Endothelial cell of umbilical vein (primary cell): ENCODE results near the gene ABHD5. TPM values are rescaled to one million over a fixed set of nuclear protein-coding genes. Genes with fewer than 3 reads are reported as not detected.

ENCODE experiments used
- BruUV-seq: library from RNA; stranded (reverse); fragments of 400-500 nt; replicated peaks from 2 replicates; lab custom pipeline; 2021; lab: Mats Ljungman, UMichigan
- CTCF ChIA-PET: fragments of 300-600, 350-600 bp; sonication (Branson Sonifier 250); formaldehyde crosslinking; loops from one replicate; lab custom pipeline; 2021; ENCODE audit warnings: antibody characterized with exemption, inconsistent platforms; lab: Charles Lee
- POLR2A ChIA-PET: fragments of 300-600, 350-600 bp; sonication (Branson Sonifier 250); formaldehyde crosslinking; loops from one replicate; lab custom pipeline; 2021; ENCODE audit warnings: antibody characterized with exemption, inconsistent platforms; lab: Charles Lee
- DNase-seq: peaks from one replicate; pipeline ENCODE4 v3.0.0-alpha.2; 2011; ENCODE audit warnings: low read depth, low spot score
- FAIRE-seq: peaks from 2 replicates; lab custom pipeline; 2011; peaks lifted over from hg19 to GRCh38; lab: Jason Lieb, UNC
- H2AFZ ChIP-seq: 2 replicates; pipeline ENCODE4 v1.6.0; 2012; ENCODE audit warnings: low read depth, low read length, control low read depth, inconsistent platforms
- H3K27ac ChIP-seq: 2 replicates; pipeline ENCODE4 v1.5.1; 2011; ENCODE audit warnings: low read depth, mild to moderate bottlenecking, control low read depth, low read length, moderate library complexity; ENCODE audit not compliant: insufficient read depth
- H3K27me3 ChIP-seq, 2 experiments: 2 replicates each; pipeline versions ENCODE4 v1.6.0 to v1.6.1; 2011; ENCODE audit warnings: low read length in 2 of 2, mixed read lengths in 1 of 2; ENCODE audit not compliant: control insufficient read depth in 2 of 2, insufficient read depth in 2 of 2
- H3K36me3 ChIP-seq, 2 experiments: 2 replicates in 1 of 2; 3 replicates in 1 of 2; pipeline ENCODE4 v1.5.1; 2011; ENCODE audit warnings: low read length in 2 of 2, mild to moderate bottlenecking in 1 of 2, moderate library complexity in 1 of 2; ENCODE audit not compliant: control insufficient read depth in 2 of 2, insufficient read depth in 2 of 2; ENCODE audit errors: extremely low read depth in 1 of 2
- H3K4me1 ChIP-seq: 3 replicates; pipeline ENCODE4 v1.5.1; 2011; ENCODE audit warnings: mild to moderate bottlenecking, low read length; ENCODE audit not compliant: control insufficient read depth, insufficient read depth; ENCODE audit errors: extremely low read depth
- H3K4me2 ChIP-seq: 2 replicates; pipeline ENCODE4 v1.6.1; 2011; ENCODE audit warnings: low read length, control low read depth, mixed read lengths; ENCODE audit not compliant: insufficient read depth
- H3K4me3 ChIP-seq, 3 experiments: fragments of 200-600 bp in 1 of 3; sonication (generic), shearing (Covaris generic) in 1 of 3; replicated peaks in 1 of 3; 2 replicates each; pipeline ENCODE4 v1.5.1; 2011 to 2016; ENCODE audit warnings: control low read depth in 3 of 3, low read length in 3 of 3, mild to moderate bottlenecking in 2 of 3, inconsistent platforms in 1 of 3, low read depth in 1 of 3, moderate library complexity in 1 of 3; ENCODE audit not compliant: insufficient read depth in 1 of 3
- H3K79me2 ChIP-seq: 2 replicates; pipeline ENCODE4 v1.6.0; 2012; ENCODE audit warnings: low read length, inconsistent platforms; ENCODE audit not compliant: control insufficient read depth, insufficient read depth
- H3K9ac ChIP-seq: replicated peaks from 2 replicates; pipeline ENCODE3; 2011; ENCODE audit warnings: low read length, control low read depth; ENCODE audit not compliant: insufficient read depth; ENCODE audit errors: extremely low read depth
- H3K9me1 ChIP-seq: replicated peaks from 3 replicates; pipeline ENCODE4 v1.6.0; 2011; ENCODE audit warnings: mild to moderate bottlenecking, low read length; ENCODE audit not compliant: control insufficient read depth, insufficient read depth; ENCODE audit errors: extremely low read depth
- H3K9me3 ChIP-seq: replicated peaks from 2 replicates; pipeline ENCODE4 v1.5.1; 2012; ENCODE audit warnings: low read length, inconsistent platforms; ENCODE audit not compliant: control insufficient read depth, insufficient read depth
- H4K20me1 ChIP-seq: replicated peaks from 2 replicates; pipeline ENCODE3; 2011; ENCODE audit warnings: mild to moderate bottlenecking, low read length; ENCODE audit not compliant: control insufficient read depth, insufficient read depth; ENCODE audit errors: extremely low read depth
- FOS ChIP-seq: IDR thresholded peaks from 2 replicates; pipeline ENCODE4 v1.6.1; 2011; ENCODE audit warnings: mild to moderate bottlenecking, low read length, moderate library complexity, borderline replicate concordance; ENCODE audit not compliant: insufficient read depth
- GATA2 ChIP-seq: IDR thresholded peaks from 2 replicates; pipeline ENCODE4 v1.7.0; 2011; ENCODE audit warnings: low read depth, mild to moderate bottlenecking, moderate library complexity, mixed read lengths, low read length; ENCODE audit not compliant: insufficient read length, insufficient read depth
- JUN ChIP-seq: IDR thresholded peaks from 2 replicates; pipeline ENCODE4 v1.6.1; 2011; ENCODE audit warnings: borderline replicate concordance, low read depth; ENCODE audit not compliant: insufficient read length, insufficient read depth
- MYC ChIP-seq: IDR thresholded peaks from one replicate; pipeline ENCODE4 v1.6.1; 2011; ENCODE audit warnings: mild to moderate bottlenecking, low read depth, low read length
- dilution Hi-C: fragments of 300-500 bp; cut with MboI; formaldehyde crosslinking; loops from one replicate; pipeline ENCODE4 v1.15.0; 2019; ENCODE audit warnings: low sequenced_read_pairs; ENCODE audit not compliant: extremely low pct_ligation_motif_present
- intact Hi-C: fragments of 100-400 bp; cut with micrococcal nuclease; formaldehyde crosslinking; loops from one replicate; pipeline ENCODE4 v1.10.0; 2022
- polyA plus RNA-seq, 4 experiments: library from polyadenylated mRNA; depleted of rRNA in 3 of 4; stranded (reverse) in 3 of 4; unstranded in 1 of 4; fragments of >200 nt; gene quantifications; 2 replicates each; pipeline versions ENCODE4 v1.2.1 to v1.2.3, GENCODE V29; 2011 to 2012; ENCODE audit warnings: missing spikeins in 1 of 4
- total RNA-seq: library from RNA; stranded (reverse); gene quantifications from 2 replicates; pipeline ENCODE4 v1.2.3, GENCODE V29; 2021
- TF ChIP-seq, protein P1 (sequence below): IDR thresholded peaks from 2 replicates; pipeline ENCODE4 v1.6.1; 2011; ENCODE audit not compliant: insufficient read depth, insufficient read length
- TF ChIP-seq, protein P2 (sequence below), 2 donors: IDR thresholded peaks; 1 replicate in 1 of 2; 2 replicates in 1 of 2; pipeline ENCODE4 v1.5.1; 2011; ENCODE audit warnings: low read length in 2 of 2, mild to moderate bottlenecking in 2 of 2, moderate library complexity in 2 of 2, control low read depth in 1 of 2, inconsistent platforms in 1 of 2, low read depth in 1 of 2; ENCODE audit not compliant: insufficient read depth in 1 of 2; ENCODE audit errors: extremely low read depth in 1 of 2

Gene ABHD5
- total and polyA plus RNA-seq, 2 donors (not counting 3 experiments of a cell fraction or from before 2014, with no cell fraction given), result 10.0 to 21.2 TPM

DNA sequence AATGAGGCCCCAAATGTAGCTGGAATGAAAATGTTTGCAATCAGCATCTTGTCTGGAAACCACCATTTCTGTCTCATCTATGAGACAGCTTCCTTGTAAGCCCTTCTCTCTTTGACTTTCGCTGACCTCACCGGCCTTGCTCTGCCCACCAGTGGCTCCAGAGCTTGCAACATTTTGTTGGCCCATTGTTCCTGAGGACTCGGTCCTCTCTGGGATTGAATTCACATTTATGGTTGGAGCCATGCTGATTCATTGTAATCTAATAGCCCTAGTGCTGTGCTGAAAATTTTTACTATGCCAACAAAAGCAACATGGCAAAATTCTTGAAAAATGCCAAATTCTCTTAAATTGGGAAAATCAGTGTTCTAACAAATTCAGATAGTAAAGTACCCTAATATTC is 37.2 kb downstream of the ABHD5 start:
- POLR2A ChIA-PET, result no interaction called here
- H3K36me3 ChIP-seq, result no peaks in the 10 kb centered on the region

More for the DNA sequence above, 37.2 kb downstream of the ABHD5 start:
- H3K4me1 ChIP-seq, result no peaks in the 10 kb centered on the region
- H3K27me3 ChIP-seq, result no peaks in the 10 kb centered on the region
- no peak overlapping the region for H3K4me2 ChIP-seq
- no peak overlapping the region for H2AFZ ChIP-seq
- H3K27ac ChIP-seq, result no peak overlapping the region
- no peak for DNase-seq
- H3K4me3 ChIP-seq, result no peak overlapping the region
- TF ChIP-seq MYC (no peak), GATA2 (no peak), JUN (no peak), FOS (no peak)
- TF ChIP-seq, protein P1, sequence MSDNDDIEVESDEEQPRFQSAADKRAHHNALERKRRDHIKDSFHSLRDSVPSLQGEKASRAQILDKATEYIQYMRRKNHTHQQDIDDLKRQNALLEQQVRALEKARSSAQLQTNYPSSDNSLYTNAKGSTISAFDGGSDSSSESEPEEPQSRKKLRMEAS, result no peak
- TF ChIP-seq, protein P2, sequence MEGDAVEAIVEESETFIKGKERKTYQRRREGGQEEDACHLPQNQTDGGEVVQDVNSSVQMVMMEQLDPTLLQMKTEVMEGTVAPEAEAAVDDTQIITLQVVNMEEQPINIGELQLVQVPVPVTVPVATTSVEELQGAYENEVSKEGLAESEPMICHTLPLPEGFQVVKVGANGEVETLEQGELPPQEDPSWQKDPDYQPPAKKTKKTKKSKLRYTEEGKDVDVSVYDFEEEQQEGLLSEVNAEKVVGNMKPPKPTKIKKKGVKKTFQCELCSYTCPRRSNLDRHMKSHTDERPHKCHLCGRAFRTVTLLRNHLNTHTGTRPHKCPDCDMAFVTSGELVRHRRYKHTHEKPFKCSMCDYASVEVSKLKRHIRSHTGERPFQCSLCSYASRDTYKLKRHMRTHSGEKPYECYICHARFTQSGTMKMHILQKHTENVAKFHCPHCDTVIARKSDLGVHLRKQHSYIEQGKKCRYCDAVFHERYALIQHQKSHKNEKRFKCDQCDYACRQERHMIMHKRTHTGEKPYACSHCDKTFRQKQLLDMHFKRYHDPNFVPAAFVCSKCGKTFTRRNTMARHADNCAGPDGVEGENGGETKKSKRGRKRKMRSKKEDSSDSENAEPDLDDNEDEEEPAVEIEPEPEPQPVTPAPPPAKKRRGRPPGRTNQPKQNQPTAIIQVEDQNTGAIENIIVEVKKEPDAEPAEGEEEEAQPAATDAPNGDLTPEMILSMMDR (IDR thresholded peaks at IDR 0.05; ENCODE audit: extremely low read depth in 1 of 2, insufficient read depth in 1 of 2, low read depth in 1 of 2, low read length in 2 of 2), result no peak
- H4K20me1 ChIP-seq, result no peaks in the 10 kb centered on the region
- no peak for FAIRE-seq
- intact Hi-C loops (no loop called here), dilution Hi-C loops (no loop called here)
- no peaks in the 10 kb centered on the region for H3K79me2 ChIP-seq
- no peak overlapping the region for H3K9ac ChIP-seq
- H3K9me3 ChIP-seq, result no peaks in the 10 kb centered on the region
- CTCF ChIA-PET, result interaction anchor here (0.7 kb wide), 1 partner anchor 471 kb away, joined by 3 read pairs; no protein-coding TSS in a partner anchor
- no TSS peak for BruUV-seq
- H3K9me1 ChIP-seq, result no peaks in the 10 kb centered on the region
